Ramos (cell line): ENCODE results near the gene ZNF862.

Source experiments
- in situ Hi-C: fragments of 300-500 bp; cut with MboI; formaldehyde crosslinking; loops from one replicate; pipeline ENCODE4 v1.14.3; 2022; ENCODE audit warnings: low sequenced_read_pairs; ENCODE audit not compliant: unreplicated experiment

The ZNF862 gene

GRCh38 chr7:149838224-149838991, at the start of gene ZNF862:
Gene ZNF862 (plus strand): TSS chr7:149838375. CDS start chr7:149838612, 237 bp downstream.
- in situ Hi-C loops: no loop called here

- in situ Hi-C loops: no loop called here
Measured at GRCh38 chr7:149789101-149789500, 49.1 kb upstream of the ZNF862 start.

GRCh38 chr7:149790146-149790548, 48.0 kb upstream of the ZNF862 start:
- in situ Hi-C loops: no loop called here

DNA sequence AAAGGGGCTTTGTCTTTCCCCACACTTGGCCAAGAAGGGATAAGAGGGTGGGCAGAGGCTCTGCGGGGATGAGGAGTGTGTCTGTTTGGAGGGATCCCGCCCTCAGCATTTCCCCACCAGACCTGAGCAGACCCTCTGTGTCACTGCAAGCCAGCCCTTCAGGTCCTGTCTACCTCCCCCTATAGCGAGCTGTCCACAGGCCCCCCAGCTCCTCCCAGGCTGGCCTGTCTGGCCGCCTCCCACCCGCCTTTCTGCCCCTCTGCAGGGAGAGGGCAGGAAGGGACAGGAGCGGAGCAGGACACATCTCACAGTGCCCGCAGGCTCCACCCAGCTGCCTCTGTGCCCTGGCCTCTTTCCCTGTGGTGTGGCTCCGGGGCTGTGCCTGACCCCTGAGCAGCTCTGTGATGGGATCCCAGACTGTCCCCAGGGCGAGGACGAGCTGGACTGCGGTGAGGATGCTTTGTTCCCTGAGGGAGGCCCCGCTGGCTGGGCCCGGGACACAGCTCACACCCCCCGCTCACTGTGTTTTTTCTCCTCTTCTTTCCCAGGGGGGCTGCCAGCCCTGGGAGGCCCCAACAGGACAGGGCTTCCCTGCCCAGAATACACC, 47.3 kb upstream of the ZNF862 start:
- in situ Hi-C loops: no loop called here

- in situ Hi-C loops: no loop called here
Measured at GRCh38 chr7:149791411-149792219, 46.6 kb upstream of the ZNF862 start.

DNA sequence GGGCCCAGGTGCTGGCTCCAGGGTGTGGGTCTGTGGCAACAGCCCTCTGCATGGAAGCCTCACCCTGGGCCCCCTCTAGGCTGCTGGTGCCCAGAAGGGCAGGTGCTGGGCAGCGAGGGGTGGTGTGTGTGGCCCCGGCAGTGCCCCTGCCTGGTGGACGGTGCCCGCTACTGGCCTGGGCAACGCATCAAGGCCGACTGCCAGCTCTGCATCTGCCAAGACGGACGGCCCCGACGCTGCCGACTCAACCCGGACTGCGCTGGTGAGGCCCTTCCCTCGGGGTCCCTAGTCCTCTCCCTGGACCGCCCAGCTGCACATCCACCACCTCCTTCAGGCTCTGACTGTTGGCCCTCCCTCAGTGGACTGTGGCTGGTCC, 46.0 kb upstream of the ZNF862 start:
- in situ Hi-C loops: no loop called here

- in situ Hi-C loops: no loop called here
Measured at GRCh38 chr7:149793261-149793660, 44.9 kb upstream of the ZNF862 start.

- in situ Hi-C loops: no loop called here
Measured at GRCh38 chr7:149794661-149795060, 43.5 kb upstream of the ZNF862 start.

DNA sequence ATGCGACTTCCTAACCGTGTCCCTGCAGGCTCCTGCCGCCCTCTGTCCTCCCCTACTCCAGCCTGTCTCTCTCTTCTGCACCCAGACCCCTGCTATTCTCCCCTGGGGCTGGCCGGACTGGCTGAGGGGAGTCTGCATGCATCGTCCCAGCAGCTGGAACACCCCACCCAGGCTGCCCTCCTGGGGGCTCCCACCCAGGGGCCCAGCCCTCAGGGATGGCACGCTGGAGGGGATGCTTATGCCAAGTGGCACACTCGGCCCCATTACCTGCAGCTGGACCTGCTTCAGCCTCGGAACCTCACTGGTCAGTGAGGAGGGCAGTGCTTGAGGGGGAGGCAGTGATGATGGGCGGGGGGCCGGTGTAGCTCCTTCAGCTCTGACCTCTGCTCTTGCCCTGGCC, 43.0 kb upstream of the ZNF862 start:
- in situ Hi-C loops: no loop called here

DNA sequence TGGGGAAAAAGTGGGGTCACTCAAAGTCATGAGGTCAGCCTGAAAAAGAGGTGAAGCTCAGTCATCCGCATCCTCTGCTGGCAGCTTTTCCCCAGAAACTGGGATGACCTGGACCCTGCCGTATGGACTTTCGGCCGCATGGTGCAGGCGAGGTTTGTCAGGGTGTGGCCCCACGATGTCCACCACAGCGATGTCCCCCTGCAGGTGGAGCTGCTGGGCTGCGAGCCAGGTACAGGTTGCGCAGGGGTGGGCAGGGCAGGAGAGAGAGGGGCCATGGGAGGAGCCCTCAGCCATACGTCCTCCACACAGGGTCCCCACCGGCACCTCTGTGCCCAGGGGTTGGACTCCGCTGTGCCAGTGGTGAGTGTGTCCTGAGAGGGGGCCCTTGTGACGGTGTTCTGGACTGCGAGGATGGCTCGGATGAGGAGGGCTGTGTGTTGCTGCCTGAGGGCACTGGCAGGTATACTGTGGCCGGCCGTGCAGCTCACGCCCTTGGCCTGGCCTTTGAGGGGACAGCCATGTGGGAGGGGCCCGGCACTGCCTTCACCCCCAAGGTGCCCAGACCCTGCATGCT, 41.8 kb upstream of the ZNF862 start:
- in situ Hi-C loops: no loop called here

GRCh38 chr7:149797771-149798170, 40.4 kb upstream of the ZNF862 start:
- in situ Hi-C loops: no loop called here

DNA sequence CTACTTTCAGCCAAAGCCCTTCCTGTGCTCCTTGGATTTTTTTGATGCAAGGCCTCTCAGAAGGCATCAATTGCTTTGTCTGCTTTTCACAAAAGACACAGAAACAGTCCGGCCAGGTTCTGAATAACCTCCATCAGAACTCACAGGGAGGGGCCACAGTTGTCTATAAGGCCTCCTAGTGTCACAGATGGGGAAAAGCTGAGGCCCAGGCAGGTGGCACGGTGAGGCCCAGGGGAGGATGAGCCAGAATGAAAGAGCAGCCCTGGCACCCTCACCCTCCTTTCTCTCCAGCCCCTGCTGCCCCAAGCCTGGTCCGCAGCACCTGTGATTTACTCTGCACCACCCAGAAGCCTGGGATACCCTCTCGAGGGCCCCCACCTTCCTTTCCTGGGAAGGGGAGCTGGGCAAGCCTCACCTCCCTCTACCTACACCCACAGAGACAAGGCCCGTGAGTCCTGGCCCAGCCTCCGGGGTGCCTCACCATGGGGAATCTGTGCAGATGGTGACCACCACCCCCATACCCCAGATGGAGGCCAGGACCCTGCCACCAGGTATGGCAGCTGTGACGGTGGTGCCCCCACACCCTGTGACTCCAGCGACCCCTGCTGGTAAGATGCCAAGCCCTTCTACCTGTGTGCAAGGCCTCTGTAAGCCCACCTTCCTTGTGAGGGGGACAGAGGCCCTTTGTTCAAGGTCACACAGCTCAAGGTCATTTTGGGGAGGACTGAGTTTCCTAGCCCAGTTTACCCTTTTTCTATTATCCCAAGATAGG, 38.6 kb upstream of the ZNF862 start:
- in situ Hi-C loops: no loop called here

GRCh38 chr7:149800169-149800555, 38.0 kb upstream of the ZNF862 start:
- in situ Hi-C loops: no loop called here

GRCh38 chr7:149801002-149801566, 37.1 kb upstream of the ZNF862 start:
- in situ Hi-C loops: no loop called here

GRCh38 chr7:149801816-149802215, 36.4 kb upstream of the ZNF862 start:
- in situ Hi-C loops: no loop called here

DNA sequence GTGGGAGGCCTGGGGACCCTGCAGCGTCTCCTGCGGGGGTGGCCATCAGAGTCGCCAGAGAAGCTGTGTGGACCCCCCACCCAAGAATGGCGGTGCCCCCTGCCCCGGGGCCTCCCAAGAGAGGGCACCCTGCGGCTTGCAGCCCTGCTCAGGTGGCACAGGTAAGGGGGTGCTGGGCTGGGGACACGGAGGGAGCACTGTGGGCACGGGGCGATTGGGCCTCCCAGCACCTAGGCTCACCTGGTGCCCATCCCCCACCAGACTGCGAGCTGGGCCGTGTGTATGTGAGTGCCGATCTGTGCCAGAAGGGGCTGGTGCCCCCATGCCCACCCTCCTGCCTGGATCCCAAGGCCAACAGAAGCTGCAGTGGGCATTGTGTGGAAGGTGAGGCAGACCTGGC, 35.2 kb upstream of the ZNF862 start:
- in situ Hi-C loops: no loop called here

DNA sequence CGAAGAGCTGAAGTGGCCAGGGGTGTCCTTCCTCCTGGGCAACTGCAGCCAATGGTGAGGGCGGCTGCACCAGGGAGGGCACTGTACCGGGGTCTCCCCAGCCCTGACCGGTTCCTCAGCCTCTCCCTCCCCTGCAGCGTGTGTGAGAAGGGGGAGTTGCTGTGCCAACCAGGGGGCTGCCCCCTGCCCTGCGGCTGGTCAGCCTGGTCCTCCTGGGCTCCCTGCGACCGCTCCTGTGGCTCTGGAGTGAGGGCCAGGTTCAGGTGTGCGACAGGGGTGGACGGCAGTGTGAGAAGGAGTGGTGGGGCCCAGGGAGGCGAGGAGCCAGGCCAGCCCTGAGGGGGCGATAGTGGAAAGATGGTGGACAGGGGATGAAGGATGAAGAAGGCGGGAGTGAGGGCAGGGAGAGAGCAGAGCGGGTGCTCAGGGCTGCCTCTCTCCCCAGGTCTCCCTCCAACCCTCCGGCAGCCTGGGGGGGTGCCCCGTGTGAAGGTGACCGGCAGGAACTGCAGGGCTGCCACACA, 34.6 kb upstream of the ZNF862 start:
- in situ Hi-C loops: no loop called here

DNA sequence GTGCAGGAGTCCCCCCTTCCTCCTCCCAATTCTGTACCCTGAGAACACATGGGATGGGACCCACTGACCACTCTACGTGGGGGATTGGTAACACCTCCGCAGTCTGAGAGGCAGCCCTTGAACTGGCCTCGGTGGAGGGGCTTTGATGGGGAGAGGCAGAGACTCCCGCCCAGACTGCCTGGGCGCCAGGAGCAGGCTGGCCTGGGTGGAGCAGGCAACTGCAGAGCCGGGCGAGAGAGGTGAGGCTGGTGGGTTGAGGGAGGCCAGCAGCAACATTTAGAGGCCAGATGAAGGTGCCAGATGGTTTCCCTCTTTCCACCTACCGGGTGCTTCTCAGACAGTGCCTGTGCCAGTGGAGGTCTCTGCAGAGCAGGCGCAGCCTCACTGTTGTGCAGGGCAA, 34.1 kb upstream of the ZNF862 start:
- in situ Hi-C loops: no loop called here

- in situ Hi-C loops: no loop called here
Measured at GRCh38 chr7:149806726-149807125, 31.4 kb upstream of the ZNF862 start.

- in situ Hi-C loops: no loop called here
Measured at GRCh38 chr7:149808311-149808710, 29.9 kb upstream of the ZNF862 start.
